CD4-positive, alpha-beta T cell treated with Interleukin-17A for 1 hour (primary cell): ENCODE data around the gene FBLN2.

Experiments used
- DNase-seq: peaks from one replicate; pipeline ENCODE4 v3.0.0-alpha.2; 2020

The FBLN2 gene

DNA sequence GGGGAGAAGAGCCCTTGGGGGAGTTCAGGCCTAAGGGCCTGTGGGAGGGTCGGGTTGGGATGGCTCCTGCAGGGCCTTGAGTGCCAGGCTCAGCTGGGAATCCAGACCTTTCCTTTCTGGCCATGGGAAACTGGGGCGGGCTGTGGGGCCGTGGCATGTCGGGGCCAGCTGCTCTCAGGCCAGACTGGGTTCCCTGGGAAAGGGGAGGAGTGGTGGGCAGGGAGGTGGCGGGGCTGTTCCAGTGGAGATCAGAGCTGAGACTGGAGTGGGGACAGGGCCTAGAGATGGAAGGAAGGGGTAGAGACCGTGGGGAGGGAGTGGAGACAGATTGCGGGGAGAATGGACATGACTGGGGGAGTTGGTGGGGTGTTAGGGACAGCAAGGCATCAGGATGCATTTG, 20.3 kb downstream of the FBLN2 start:
- DNase-seq, result no peak

- DNase-seq, result no peak
These were observed 20.9 kb downstream of the FBLN2 start for GRCh38 chr3:13569641-13570390.

GRCh38 chr3:13570391-13571194, 21.7 kb downstream of the FBLN2 start:
- DNase-seq, result no peak

GRCh38 chr3:13571264-13571663, 22.3 kb downstream of the FBLN2 start:
- no peak for DNase-seq

DNA sequence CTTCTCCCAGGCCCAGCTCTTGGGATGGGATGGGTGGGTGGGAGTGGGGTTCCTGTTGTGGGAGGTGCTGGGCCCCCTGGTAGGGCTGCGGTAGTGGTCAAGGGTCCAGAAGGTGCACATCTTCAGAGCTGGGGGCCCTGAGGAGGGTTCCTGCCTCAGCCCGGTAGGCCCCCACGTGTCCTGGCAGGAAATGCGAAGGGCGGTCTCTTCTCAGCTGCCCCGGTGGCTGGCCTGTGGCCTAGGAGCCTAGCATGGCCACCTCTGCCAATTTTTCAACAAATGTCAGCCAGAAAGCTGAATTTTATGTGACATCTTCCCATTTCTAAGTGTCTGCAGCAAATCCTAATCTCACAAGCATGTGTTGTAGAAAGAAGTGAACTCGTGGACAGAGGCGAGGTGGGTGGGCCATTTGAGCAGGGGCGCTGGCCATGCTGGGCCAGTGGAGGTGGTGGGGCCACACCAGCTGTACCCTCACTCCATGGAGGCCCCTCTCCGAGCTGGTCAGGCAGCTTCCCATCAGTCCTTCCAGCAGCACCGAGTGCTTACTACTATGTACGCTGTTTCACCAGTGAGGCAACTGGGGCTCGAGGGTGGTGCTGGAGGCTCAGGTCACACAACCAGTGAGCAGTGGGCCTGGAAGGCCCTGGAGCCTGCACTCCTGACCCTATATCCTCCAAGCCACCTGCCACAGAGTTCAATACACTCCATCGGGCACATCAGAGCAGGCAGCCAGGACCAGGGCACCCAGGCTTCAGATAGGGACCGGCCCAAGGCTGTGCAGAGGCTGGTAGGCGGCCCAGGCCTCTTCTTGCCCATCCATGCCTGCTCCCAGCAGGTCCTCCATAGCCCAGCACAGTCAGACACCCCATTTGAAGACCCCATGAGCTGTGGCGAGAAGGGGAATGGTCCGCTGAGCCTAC, 23.2 kb downstream of the FBLN2 start:
- no peak for DNase-seq

DNA sequence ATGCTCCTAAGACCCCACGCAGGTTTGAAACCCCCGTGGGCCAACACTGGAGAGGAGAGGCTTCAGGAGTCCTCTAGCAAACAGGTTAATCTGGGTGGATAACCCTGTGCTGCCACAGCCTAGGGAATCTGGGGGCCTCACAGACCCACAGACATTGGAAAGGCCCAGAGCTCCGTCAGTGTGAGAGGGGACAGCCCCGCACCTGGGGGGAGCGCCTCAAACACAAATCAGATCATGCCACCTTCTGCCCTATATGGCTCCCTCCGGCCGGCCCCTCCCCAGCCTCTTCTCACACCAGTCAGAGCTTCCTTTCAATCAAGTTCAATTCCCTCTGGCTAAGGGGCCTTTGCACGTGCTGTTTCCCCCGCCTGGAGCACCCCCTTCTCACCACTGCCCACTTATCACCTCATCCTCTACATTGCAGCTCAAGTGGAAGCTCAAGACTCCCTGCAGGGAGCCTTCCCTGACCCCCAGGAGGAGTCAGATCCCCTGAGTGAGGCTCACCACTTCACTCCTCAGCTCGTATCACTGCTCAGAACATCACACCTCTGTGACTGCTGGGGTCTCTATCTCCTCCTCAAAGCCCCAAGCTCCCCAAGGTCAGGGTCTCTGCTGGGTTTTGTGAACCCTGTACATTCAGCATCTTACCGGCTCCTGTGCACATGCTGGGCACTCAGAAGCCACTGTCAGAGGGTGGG, 24.1 kb downstream of the FBLN2 start:
- DNase-seq, result no peak

GRCh38 chr3:13574083-13574797, 25.3 kb downstream of the FBLN2 start:
- no peak for DNase-seq

- no peak for DNase-seq
These were observed 26.0 kb downstream of the FBLN2 start for GRCh38 chr3:13574798-13575451.

DNA sequence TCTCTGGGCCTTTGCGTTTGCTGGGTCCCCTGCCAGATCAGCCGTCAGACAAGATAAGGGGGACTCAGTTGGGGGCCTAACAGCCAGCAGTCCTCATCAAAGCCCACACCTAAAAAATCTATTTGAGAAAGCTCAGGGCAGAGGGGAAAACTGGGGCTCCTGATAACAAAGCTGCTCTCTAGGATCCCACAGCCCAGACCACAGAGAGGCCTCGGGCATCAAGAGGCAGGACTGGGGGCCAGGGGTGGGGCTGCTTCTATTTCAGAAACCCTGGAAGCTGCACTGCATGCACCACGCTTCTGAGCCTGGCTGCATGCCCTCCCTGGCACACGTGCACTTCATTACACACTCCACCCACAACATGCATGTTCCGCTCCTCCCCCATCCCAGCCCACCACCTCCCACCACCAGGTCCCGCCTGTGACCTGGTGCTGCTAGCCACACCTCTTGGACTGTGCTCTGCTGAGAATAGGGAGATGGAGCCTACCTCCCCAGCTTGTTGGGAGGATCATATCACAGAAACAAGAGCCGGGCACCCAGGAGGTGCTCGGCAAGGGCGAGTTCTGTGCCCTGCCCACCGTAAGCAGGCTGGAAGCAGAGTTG, 26.6 kb downstream of the FBLN2 start:
- DNase-seq, result no peak

- DNase-seq, result no peak
These were observed 28.5 kb downstream of the FBLN2 start for GRCh38 chr3:13577181-13578121.

DNA sequence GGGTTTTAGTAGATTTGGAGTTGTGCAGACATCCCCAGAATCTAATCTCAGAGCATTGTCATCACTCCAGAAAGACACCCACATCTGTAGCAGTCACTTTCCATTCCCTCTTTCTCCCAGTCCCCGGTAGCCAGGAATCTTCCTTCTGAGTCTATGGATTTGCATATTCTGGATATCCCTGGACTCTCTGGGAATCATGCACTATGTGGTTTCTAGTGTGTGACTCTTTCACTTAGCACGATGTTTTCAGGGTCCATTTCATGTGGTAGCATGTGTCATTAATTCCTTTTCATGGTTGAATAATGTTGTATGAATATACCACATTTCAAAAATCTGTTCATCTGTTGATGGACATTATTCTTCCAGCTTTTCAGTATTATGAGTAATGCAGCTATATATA, 29.3 kb downstream of the FBLN2 start:
- no peak for DNase-seq

- DNase-seq, result no peak
These were observed 30.1 kb downstream of the FBLN2 start for GRCh38 chr3:13579063-13579462.

GRCh38 chr3:13580256-13581023, 31.5 kb downstream of the FBLN2 start:
- no peak for DNase-seq

DNA sequence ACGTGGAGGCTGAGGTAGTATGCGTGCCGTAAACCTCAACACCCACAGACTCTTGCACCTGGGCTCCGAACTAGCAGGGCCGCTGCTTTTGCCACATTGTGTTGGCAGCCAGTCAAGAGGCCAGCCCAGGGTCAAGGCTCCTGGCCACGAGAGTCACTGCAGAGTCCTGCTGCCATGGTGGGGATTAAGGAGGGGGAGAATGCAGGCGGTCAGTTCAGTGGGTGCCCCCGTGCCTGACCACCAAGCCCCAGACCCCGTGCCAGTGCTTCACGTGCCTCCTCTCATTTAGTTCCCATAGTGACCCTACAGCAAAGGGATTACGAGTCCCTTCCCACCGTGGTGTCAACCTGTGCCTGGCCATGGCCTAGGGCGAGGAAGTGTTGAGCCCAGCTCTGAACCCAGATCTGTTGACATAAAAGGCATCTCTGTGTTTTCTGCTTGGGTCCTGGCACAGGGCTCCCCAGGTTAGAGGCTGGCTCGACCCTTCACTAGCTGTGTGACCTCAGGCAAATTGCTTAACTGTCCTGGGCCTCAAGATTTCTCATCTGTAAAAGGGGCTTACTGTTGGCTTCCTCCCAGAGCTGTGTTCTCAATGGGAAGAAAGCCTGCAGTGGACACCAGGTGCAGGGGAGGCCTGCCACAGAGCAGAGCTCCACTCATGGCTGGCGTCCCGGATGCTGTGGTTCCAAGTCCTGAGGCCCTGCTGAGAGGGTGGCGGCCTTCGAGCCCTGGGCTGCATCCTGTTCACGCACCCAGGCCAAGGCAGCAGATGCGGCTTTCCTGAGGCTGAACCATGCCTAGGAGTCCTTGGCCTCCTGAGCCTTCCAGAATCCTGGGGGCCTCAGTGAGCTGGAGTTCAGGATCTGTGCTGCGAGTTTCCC, 32.8 kb downstream of the FBLN2 start:
- DNase-seq, result no peak

DNA sequence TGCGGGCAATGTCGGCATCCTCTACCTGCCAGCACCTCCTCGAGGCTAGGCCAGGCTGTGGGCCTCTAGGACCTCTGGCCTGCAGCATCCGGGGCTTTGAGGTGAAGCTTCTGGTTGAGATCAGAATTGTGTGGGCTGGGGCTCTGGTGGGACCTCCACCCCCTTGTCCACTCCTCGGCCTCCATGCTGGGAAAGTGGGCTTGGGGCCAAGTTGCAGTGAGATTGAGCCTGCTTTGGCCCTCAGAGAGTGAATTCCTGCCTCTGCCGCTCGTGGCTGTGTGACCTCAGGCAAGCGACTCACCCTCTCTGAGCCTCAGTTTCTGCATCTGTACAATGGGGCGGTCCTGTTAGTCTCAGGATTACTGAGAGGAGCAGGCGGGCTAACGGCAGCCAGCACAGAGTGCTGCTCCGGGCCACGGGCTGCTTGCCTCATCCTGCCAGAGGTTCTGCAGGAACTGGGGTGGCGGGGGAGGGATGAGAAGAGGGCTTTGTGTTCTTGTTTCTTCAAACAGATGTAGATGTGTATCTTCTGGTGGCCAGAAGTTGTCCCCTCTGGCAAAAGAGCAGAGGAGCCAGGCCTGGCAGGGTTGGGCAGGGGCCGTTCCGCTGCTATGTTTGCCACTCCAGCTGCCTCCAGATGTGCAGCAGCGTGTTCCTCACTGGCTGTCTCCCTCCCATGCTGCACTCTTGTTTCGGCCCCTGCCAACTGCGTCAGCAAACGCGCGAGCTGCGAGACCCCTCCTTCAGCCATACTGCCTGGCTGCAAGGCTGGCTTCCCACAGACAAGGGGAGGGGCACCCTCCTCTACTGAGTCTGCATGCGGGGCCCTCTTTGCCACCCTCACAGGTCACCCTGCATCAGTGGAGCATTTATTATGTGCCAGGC, 33.7 kb downstream of the FBLN2 start:
- DNase-seq, result no peak

DNA sequence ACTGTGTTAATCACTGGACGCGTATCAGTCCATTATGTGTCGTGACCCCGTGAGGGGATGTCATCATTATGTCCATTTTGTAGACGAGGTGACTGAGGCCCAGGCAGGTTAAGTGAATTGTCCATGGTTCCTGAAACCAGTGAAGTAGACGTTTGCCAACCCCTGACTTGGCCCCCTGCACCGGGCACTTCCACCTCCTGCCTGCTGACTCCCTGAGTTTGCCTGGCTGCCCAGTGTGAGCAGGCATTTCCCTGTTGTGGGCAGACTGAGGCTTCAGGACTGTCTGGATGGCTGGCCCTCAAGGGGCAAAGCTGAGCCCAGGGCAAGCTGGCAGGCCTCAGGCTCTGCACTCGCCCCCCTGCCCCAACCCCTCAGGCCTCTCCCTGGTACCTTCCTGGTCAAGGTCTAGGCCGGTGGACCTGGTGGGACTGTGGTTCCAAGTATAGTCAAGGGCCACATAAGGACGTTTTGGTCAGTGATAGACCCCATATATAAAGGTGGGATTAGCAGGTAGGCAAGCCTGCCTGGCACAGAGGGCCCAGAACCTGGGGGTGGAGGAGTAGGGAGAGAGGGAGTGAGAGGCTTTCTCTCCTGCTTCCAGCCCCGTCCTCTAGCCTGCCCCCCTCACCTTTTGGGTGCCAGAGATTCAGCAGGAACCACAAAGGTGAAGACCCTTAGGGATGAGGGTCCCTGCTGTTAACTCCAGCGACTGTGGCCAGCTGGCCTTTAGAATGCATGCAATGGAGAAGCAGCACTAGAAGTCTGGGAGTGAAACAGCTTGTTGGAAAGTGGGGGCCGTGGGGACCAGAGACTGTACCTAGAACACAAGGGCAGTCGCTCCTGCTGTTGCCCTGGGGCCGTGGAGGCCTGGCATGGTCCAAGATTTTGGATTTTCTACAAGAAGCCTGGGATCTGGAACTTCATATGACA, 34.6 kb downstream of the FBLN2 start:
- DNase-seq, result no peak
